GM21447 (cell line): Measurements from ENCODE around the gene APC.

Experiments used
- ATAC-seq: cut with Tn5 transposase; IDR thresholded peaks from one replicate; pipeline ENCODE4 v1.9.1; 2021; ENCODE audit not compliant: unreplicated experiment

APC gene

DNA sequence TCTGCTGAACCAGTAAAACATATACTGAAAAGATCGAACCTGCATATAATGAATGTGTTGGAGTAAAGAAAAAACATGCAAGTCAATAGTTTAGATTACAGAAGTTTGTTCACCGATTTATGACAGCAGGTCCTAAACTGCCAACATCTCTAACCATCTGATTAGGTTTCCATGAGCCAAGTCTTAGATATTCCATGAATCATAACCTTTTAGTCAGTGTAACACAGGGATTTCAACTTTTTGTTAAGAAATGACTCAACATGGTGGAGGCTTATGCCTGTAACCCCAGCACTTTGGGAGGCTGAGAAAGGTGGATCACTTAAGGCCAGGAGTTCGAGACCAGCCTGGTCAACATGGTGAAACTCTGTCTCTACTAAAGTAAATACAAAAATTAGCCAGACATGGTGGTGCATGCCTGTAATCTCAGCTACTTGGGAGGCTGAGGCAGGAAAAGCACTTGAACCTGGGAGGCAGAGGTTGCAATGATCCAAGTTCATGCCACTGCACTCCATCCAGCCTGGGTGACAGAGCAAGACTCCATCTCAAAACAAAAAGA, 38.7 kb downstream of the APC start:
- no peak for ATAC-seq

DNA sequence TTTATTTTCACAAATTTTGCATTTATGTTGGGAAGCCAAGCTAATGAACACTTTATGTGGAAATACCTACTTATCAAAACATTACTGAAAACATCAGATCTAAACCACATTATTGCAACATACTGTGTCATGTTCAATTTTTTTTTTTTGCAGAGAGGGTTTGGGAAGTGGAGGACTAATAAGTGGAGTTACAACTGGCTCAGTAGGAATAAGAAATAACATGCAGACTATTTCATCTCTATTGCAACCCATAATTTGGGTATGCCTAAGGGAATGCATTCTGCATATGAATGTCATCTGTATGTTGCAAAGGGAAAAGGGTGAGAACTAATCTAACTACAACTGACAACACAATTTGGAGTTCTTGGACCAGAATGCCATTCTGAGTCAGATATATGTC, 41.8 kb downstream of the APC start:
- ATAC-seq, result no peak

DNA sequence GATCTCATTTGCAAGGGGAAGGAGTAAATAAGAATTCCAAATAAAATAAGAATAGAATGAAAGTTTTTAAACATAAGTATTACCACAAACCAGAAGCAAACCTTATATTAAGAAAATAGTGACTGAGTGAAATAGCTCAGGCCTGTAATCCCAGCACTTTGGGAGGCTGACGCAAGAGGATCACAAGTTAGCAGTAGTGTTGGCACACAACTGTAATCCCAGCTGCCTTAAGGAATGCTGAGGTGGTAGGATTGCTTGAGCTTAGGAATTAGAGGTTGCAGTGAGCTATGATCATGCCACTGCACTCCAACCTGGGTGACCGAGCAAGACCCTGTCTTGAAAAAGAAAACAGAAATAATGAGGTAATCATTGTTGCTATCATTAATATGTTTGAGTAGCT, 47.0 kb downstream of the APC start:
- ATAC-seq, result no peak

DNA sequence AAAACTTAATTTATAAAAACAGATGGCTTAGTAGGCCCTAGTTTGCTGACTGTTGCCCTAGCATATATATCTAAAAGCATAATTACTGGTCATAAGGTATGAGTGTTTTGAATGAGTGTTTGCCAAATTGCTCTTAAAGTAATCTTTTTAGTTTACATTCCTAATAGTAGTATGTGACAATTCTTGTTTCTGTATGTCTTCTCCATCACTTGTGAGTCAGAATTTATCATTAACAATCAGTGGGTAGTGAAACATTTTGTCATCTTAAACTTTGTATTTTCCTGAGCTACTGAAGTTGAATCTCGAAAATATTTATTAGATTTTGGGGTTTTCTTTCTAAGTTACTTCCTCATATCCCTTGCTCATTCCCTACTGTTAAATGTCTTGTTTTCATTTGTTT, 49.6 kb downstream of the APC start:
- ATAC-seq, result no peak

DNA sequence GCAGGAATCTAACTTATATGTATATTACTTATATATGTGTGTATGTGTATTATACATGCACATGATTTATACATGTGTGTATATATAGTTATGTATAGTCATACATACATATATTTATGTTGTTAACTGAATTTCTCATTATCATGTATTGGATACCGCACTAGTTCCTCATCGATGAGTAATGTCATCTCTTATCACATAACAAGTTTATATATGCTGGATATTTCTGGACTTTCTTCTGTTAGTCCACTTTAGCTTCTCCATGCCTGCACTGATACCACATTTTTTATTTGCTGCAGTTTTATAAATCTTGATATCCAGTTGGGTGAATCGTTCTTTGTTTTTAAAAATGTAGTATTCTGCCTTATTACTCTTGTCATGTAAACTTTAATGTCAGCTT, 50.2 kb downstream of the APC start:
- ATAC-seq, result no peak

DNA sequence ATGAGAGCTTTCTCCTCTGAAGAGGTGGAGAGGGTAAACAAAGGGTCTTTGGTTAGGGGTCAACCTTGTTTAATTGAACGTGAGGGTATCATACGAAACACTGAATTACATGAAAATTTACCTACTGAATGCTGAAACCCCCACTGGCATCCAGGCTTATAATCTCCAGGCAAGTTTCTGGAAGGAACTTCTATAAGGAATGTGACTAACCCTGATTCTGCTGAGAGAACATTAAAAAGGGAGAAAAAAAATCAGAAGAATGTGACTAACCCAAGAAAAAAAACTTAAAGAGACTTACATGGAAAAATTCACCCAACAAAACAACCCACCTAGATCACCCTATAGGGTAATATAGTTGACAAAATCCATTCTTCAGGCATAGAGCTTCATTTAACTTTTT, 55.5 kb downstream of the APC start:
- ATAC-seq, result no peak

DNA sequence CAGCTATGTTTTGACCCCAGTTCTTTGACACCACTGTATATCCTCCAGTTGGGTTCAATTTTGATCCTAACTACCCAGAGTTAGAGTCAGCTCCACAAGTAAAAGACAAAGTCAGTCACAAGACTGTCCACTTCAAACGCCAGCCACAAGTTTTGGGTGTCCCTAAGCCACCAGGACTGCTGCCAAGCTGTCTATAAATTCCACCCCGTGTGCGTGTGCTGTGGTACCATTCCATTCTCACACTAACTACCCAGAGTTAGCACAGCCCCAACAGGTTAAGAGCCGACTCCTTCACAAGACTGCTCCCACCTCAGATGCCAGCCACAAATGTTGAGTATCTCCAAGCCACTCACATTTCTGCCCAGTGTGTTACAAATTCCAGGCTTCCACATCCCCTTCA, 56.7 kb downstream of the APC start:
- ATAC-seq, result no peak

DNA sequence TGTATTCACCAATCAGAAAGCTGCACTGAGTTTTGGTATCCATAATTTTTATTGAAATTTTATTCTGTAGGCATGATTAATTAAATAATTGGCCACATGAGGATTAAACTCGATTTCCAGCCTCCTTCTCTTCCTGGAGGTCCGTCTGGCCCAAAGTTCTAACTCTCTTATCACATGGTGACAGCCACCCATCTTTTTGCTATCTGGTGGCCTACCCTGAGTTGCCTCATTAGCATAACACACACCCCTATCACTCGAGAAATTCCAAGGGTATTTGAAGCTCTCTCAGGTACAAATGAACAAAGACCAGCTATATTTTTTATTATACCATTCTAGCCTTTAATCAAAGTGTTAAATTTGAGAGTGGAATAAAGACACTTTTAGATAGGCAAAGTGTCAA, 57.7 kb downstream of the APC start:
- no peak for ATAC-seq

DNA sequence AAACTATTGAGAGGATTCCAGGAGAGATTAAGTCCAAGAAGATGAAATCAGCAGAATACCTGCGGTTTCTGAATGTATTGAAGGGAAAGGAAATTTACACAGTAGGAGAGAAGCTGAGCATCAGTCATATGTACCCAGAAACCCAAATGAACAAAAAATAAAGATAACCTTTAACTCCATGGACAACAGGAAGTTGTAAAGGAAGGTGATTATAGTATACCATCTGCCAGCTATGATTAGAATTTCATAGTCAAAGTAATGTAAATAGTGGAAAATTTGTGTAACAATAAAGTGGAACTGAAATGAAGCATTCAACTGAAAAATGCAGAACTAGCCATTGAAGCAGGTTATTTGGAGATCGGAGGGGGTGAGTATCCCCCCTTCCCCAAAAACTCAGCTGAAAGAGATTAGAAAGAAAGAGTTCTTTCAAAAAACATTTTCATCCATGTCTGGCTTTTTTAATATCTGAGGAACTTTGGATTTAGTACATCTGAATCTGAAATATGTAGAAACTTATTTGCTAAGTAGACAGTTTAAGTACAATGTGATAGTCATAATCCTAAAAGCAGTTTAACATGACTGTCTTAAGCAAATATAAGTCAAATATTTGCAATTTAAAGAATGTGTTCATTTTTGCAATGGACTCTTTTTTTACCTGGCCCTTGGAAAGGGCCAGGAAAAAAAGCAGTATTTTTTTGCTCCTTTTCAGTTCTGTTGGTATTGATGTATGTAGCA, 58.4 kb downstream of the APC start:
- ATAC-seq, result no peak

DNA sequence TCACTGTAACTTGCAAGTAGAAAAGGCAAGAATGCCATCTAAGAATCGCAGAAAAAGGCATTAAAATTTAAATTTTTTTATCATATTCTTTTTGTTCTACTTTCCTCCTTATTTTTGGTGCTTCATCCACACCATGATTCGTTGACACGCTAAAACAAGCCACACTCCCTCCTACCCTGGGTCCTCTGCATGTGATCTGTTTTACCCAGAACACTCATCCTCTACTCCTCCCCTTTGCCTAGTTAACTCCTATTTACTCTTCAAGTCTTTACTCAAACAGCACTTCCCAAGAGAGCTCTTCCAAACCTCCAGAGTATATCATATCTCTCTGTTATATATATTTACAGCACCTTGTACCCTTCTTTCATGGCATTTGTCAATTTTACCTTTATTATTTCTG, 62.0 kb downstream of the APC start:
- ATAC-seq, result no peak

DNA sequence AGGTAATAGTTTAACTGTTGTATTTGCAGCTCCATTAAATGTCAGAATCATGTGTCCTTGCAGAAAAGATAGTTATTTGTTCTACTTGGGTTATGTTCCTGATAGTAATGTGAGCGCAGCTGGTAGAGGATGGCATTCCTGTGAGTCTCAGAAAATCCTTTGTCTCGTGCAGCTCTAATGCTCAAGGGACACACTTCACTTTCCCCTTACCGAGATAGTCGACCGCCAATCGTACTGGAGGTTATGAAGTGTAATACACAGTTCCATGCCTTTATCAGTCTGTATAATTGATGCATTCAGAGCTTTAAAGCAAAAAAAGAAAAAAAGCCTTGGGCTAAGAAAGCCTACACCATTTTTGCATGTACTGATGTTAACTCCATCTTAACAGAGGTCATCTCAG, 63.2 kb downstream of the APC start:
- no peak for ATAC-seq

DNA sequence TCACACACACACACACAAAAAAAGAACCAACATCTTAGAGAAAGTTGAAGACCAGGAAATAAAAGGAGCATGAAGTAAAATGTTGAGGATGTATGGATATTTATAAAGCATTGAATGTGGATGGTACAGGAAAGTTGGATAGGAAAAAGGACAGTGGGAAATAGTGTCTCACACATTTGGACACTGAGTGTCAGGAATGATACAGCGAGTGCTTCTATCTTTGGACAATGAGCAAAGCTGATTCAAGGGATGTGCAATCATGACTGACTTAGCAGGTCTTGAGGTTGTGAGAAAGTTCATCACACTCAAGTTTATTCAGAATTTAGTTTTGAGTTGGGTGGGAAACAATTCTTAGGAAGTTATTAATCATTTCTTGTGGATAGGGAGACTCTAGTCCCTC, 73.3 kb downstream of the APC start:
- no peak for ATAC-seq

DNA sequence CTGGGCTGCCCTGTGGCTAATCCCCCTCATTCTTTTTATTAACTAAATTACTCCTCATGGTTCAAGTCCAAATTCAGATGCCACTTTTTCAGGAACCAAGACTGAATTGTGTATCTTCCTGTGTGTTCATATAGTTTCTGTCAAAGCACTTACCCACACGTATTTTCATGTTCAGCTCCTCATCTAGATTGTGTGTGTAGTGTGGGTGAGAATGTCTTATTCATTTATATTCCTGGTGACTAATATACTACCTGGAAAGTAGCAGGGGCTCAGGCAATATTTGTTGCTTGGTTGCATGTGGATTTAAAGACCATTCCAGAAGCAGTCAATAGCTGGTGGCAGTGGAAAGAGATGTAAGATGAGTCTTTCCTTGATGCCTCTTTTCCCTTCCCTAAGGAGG, 74.9 kb downstream of the APC start:
- no peak for ATAC-seq

DNA sequence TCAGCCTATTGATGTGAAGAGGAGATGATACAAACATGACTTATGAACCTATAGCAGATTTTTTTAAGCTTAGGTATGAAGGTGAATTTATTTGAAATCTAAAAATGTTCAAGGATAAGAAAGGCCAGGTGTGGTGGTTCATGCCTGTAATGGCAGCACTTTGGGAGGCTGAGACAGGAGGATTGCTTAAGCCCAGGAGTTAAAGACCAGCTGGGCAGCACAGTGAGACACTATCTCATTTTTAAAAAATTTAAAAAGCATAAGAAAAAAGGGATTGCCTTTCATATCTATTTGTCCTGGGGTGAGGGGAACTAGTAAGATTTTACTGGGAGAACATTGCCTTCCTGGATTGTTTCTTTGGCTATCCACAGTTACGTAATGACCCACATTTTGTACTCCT, 82.6 kb downstream of the APC start:
- ATAC-seq, result no peak

DNA sequence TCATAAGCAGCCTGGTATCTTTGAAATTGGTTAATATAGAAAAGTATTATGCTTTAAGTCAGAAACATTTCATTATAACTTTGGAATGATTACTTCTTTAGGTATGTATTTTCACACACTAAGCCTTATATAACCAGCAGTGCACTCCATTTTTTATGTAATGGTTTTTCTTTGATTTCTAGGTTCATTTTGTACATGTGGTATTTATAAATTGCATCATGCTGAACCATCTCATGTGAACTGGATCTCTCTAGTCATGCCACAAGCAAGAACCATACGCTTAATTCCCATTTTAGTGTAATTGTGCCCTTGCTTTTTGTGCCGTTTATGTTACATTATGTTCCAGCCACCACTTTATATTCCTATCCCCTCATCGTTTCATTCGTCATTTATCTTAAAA, 84.8 kb downstream of the APC start:
- no peak for ATAC-seq

DNA sequence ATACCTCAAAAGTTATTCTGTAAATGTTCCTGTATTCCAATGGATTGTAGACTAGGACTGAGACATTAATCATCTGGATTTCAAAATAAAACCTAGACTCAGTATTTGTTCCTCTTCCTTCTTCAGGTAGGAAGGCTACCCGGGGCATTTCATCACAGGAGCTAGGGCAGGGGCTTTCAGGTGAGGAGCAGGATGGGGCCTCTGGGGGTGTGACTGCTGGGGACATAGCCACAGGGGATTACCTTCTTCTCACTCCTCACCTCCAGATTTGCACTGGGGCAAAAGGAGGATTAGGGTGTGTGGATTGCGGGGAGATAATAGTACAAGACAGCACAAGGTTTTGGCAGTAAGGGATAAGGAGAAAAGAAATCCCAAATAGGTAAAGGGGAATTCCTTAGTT, 85.5 kb downstream of the APC start:
- no peak for ATAC-seq

DNA sequence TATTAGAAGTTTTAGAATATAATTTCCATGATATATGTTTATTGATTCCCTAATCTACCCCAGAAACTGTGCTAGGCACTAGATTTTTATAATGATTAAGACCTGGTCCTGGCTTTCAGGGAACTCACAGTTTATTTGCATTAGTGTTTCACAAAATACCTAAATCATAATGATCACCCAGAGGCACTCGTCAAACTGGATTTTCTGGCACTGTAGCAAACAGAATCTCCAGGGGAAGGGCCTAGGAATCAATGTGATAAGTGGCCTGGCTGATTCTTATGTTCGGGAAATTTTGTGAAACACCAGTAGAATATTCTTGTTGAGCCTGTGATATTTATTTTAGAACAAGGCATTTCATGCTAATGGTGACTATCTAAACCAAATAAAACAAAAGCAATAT, 86.0 kb downstream of the APC start:
- no peak for ATAC-seq

DNA sequence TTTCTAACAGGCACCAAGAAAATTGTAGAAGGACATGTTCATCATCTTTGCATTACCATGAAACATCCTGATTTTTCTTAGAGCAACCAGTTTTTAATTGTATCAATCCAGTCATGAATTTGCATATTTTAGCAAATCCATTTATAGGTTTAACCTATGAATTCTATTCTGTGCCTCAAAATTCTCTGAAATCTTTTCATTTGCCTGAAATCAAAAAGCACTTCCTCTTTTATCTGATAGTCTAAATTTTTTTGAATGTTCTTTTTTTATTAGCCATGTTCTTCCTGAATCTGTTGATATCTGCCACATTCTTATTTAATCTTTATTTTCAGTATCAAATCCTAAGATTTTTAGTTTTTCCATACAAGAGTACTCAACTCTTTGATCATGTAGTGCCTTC, 86.5 kb downstream of the APC start:
- no peak for ATAC-seq

DNA sequence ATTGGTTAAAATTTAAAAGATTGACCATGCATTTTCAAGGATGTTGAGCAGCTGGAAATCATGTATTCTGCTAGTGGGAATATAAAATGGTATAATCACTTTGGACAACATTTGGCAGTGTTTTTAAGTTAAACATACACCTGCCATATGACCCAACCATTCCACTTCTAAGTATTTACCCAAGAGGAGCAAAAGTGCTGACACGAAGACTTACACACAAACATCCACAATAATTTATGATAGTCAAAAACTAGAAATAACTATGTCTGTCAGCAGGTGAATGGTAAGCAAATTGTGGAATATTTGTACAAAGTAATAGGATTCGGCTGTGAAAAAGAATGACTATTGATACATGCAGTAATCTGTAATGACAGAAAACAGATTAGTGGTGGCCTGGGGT, 92.7 kb downstream of the APC start:
- ATAC-seq, result no peak

DNA sequence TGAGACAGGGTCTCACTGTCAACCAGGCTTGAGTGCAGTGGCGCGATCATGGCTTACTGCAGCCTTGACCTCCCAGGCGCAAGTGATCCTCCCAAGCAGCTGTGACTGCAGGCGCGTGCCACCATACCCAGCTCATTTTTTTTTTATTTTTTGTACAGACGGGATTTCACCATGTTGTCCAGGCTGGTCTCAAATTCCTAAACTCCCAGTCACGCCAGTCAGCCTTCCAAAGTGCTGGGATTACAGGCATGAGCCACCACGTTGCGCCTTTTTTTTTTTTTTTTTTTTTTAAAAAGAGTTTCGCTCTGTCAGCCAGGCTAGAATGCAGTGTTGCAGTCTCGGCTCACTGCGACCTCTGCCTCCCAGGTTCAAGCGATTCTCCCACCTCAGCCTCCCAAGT, 96.3 kb downstream of the APC start:
- ATAC-seq, result no peak

DNA sequence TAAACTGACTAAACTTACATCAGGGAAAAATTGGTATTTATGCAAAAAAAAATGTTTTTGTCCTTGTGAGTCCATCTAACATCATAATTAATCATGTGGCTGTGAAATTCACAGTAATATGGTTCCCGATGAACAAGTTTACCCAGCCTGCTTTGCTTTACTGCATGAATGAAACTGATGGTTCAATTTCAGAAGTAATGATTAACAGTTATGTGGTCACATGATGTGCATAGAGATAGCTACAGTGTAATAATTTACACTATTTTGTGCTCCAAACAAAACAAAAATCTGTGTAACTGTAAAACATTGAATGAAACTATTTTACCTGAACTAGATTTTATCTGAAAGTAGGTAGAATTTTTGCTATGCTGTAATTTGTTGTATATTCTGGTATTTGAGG, 106.8 kb downstream of the APC start:
- ATAC-seq, result no peak

DNA sequence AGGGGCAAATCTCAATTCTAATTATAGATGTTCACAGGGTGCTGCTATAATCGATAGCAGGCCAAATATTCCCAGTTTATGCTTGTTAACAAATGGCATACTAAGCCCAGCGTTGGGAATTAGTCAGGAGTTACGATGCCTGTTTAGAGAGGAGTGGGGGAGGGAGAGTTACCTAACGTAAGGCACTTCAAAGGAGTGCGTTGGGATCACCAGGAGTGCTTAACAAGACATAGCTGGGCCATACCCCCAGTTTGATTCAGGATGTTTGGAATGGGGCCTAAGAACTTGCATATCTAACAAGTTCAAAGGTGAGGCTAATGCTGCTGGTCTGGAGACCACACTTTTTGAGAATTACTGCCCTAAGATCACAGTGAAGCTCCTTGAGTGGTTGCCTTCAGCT, 108.9 kb downstream of the APC start:
- ATAC-seq, result no peak

DNA sequence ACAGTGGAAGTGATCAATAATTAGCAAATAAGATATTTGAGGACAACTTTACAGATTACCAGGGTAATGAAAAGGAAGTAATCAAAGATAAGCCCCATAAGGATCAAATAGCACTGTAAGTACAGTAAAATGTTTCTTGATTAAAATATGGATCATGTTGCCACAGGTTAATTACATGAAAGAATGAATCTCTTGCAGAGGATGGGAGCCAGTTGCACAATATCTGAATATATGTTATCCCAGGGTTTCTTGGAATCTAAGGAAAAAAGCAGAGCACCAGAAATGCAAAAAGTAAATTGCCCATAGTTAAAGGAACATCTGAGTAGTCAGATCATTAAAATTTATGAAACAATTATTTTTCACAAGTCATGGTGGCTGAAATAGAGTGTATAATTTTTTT, 109.6 kb downstream of the APC start:
- no peak for ATAC-seq
